Transverse colon (tissue), 3 donors: ENCODE measurements around the gene BRCC3.

ENCODE experiments used
- CTCF ChIP-seq, 5 experiments: fragments of 200-600 bp in 3 of 5; fragments of 450-650 bp in 2 of 5; sonication (generic) in 3 of 5; IDR thresholded peaks; 1 replicate in 2 of 5; 2 replicates in 3 of 5; pipeline ENCODE4 v1.5.1; 2016 to 2017; ENCODE audit warnings: antibody characterized with exemption in 5 of 5, inconsistent platforms in 3 of 5, mild to moderate bottlenecking in 2 of 5, moderate library complexity in 1 of 5
- EP300 ChIP-seq: sonication (generic); formaldehyde crosslinking; IDR thresholded peaks from one replicate; pipeline ENCODE4 v1.6.1; 2017; ENCODE audit warnings: antibody characterized with exemption, low read depth
- POLR2A ChIP-seq: fragments of 450-650 bp; IDR thresholded peaks from one replicate; pipeline ENCODE4 v1.6.1; 2016; ENCODE audit warnings: antibody characterized with exemption, mild to moderate bottlenecking, moderate library complexity

GRCh38 chrX:155046811-155047528 is 24.3 kb upstream of the BRCC3 start:
- TF ChIP-seq POLR2A = no peak
- no peak for TF ChIP-seq CTCF (IDR thresholded peaks at IDR 0.05)
- no peak for TF ChIP-seq EP300
